ENCODE data around the gene MED12L.
A peak's percentile ranks its signal among the peaks of the same experiment; 100 is the strongest.

DNA sequence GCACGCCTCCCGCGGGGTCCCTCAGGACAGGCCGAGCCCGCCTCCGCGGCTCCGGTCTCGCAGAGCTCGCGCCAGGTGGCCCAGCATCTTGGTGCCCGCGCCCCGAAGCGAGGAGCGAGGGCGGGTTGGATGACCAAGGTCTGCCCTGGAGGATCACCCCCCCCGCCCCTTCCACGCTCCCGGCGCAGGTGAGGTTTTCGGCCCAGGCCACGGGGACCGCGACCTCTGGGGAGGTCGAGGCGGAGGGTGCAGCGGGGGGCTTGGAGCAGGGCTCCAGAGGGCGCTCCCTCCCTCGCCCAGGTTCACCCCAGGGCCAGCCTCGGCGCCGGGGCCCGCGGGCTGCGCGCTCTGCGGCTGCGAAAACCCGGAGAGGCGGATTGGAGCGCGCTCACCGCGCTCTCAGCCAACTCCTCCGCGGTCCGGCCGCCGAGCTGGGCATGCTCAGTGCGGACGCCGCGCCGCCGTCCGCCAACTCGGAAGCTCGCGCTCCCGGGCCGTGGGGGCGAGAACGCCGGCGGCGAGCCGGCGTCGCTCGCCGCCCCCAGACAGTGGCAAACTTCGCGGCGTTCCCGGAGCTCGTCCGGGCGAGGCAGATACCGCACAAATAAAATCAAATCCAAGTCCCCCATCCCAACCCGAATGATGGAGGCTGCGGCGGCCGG lies at the start of gene MED12L:
- TF ChIP-seq EZH2phosphoT487 (IDR thresholded peaks at IDR 0.05; ENCODE audit: borderline replicate concordance, low read depth) (no peak), ELF1 (IDR thresholded peaks at IDR 0.05) (no peak), NRF1 (IDR thresholded peaks at IDR 0.05; ENCODE audit: low read depth, low read length) (peak; percentile 81), POLR2AphosphoS5 (IDR thresholded peaks at IDR 0.05; ENCODE audit: low read depth, low read length) (no peak), TCF12 (IDR thresholded peaks at IDR 0.05) (no peak), RAD21 (IDR thresholded peaks at IDR 0.05; ENCODE audit: low read length) (no peak), TAF1 (IDR thresholded peaks at IDR 0.05; ENCODE audit: borderline replicate concordance, low read depth, low read length) (no peak)
- TF ChIP-seq, protein P1, sequence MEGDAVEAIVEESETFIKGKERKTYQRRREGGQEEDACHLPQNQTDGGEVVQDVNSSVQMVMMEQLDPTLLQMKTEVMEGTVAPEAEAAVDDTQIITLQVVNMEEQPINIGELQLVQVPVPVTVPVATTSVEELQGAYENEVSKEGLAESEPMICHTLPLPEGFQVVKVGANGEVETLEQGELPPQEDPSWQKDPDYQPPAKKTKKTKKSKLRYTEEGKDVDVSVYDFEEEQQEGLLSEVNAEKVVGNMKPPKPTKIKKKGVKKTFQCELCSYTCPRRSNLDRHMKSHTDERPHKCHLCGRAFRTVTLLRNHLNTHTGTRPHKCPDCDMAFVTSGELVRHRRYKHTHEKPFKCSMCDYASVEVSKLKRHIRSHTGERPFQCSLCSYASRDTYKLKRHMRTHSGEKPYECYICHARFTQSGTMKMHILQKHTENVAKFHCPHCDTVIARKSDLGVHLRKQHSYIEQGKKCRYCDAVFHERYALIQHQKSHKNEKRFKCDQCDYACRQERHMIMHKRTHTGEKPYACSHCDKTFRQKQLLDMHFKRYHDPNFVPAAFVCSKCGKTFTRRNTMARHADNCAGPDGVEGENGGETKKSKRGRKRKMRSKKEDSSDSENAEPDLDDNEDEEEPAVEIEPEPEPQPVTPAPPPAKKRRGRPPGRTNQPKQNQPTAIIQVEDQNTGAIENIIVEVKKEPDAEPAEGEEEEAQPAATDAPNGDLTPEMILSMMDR (IDR thresholded peaks at IDR 0.05), result peak; percentile 15; the same call in 1 of the 2 replicates
- TF ChIP-seq, protein P2, sequence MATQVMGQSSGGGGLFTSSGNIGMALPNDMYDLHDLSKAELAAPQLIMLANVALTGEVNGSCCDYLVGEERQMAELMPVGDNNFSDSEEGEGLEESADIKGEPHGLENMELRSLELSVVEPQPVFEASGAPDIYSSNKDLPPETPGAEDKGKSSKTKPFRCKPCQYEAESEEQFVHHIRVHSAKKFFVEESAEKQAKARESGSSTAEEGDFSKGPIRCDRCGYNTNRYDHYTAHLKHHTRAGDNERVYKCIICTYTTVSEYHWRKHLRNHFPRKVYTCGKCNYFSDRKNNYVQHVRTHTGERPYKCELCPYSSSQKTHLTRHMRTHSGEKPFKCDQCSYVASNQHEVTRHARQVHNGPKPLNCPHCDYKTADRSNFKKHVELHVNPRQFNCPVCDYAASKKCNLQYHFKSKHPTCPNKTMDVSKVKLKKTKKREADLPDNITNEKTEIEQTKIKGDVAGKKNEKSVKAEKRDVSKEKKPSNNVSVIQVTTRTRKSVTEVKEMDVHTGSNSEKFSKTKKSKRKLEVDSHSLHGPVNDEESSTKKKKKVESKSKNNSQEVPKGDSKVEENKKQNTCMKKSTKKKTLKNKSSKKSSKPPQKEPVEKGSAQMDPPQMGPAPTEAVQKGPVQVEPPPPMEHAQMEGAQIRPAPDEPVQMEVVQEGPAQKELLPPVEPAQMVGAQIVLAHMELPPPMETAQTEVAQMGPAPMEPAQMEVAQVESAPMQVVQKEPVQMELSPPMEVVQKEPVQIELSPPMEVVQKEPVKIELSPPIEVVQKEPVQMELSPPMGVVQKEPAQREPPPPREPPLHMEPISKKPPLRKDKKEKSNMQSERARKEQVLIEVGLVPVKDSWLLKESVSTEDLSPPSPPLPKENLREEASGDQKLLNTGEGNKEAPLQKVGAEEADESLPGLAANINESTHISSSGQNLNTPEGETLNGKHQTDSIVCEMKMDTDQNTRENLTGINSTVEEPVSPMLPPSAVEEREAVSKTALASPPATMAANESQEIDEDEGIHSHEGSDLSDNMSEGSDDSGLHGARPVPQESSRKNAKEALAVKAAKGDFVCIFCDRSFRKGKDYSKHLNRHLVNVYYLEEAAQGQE (IDR thresholded peaks at IDR 0.05; ENCODE audit: low read depth, low read length), result no peak
- TF ChIP-seq, protein P3, sequence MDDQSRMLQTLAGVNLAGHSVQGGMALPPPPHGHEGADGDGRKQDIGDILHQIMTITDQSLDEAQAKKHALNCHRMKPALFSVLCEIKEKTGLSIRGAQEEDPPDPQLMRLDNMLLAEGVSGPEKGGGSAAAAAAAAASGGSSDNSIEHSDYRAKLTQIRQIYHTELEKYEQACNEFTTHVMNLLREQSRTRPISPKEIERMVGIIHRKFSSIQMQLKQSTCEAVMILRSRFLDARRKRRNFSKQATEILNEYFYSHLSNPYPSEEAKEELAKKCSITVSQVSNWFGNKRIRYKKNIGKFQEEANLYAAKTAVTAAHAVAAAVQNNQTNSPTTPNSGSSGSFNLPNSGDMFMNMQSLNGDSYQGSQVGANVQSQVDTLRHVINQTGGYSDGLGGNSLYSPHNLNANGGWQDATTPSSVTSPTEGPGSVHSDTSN (IDR thresholded peaks at IDR 0.05), result no peak

Measured in SK-N-SH (cell line).